HUES6 (cell line): ENCODE measurements around the gene TMEM200A.

Experiments
- H3K27ac ChIP-seq: 2 replicates; pipeline ENCODE4 v1.7.0; 2013; ENCODE audit warnings: low read depth, mild to moderate bottlenecking, low read length, inconsistent platforms
- H3K27me3 ChIP-seq: 2 replicates; pipeline ENCODE4 v1.6.1; 2013; ENCODE audit warnings: low read length; ENCODE audit not compliant: control insufficient read depth, insufficient read depth
- H3K36me3 ChIP-seq: 2 replicates; pipeline ENCODE4 v1.6.1; 2013; ENCODE audit warnings: low read length; ENCODE audit not compliant: control insufficient read depth, insufficient read depth
- H3K4me1 ChIP-seq: 2 replicates; pipeline ENCODE4 v1.6.1; 2013; ENCODE audit warnings: low read length; ENCODE audit not compliant: control insufficient read depth, insufficient read depth
- H3K4me3 ChIP-seq: 2 replicates; pipeline ENCODE4 v1.5.1; 2013; ENCODE audit warnings: low read depth, low read length
- H3K9ac ChIP-seq: one replicate; pipeline ENCODE4 v1.6.1; 2013; ENCODE audit warnings: mild to moderate bottlenecking, low read length
- H3K9me3 ChIP-seq: 2 replicates; pipeline ENCODE4 v1.6.1; 2013; ENCODE audit warnings: low read depth, low read length; ENCODE audit not compliant: control insufficient read depth, insufficient read depth

Gene TMEM200A

DNA sequence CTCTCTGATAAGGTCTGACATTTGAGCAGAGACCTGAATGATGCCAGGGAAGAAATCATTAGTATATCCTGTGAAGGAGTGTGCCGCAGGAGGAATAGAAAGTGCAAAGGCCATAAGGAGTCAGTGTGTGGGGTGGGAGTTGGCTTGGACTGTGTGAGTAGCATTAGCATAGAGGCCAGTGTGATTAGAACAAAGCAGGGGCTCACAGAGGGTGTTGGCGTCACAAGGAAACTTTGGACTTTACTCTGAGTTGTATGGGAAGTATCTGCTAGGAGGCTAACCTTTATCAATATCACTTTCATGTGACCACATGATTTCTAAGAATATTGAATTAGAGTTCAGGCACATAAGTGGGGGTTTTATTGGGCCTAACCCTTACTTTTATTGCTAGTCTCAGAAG is 12.1 kb downstream of the TMEM200A start:
- H3K27ac ChIP-seq, result no peak overlapping the region
- no peak overlapping the region for H3K9ac ChIP-seq
- no peak overlapping the region for H3K4me3 ChIP-seq
- H3K27me3 ChIP-seq, result no peaks in the 10 kb centered on the region
- H3K9me3 ChIP-seq, result no peaks in the 10 kb centered on the region
- peaks cover 29% of the 10 kb centered on the region for H3K4me1 ChIP-seq
- no peaks in the 10 kb centered on the region for H3K36me3 ChIP-seq

DNA sequence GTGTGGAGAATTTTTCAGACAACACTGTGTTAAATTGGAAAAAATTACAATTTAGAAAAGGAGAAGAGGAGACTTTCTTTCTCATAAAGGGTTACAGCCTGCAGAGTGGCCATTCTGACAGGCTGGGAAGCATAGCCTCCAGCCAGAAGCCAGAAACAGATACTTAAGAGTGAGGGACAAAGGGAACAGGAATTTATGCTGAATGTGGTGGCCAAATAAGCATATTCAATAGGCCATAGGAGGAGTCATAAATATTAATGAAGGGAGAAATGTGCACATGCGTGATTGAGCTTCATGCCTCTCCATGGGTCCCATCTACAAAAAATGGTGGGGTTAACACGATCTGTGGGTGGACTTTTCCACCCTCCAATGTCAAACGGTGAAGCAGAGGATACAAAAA is 13.4 kb downstream of the TMEM200A start:
- Histone ChIP-seq H3K27ac (no peak overlapping the region), H3K36me3 (no peaks in the 10 kb centered on the region), H3K9me3 (no peaks in the 10 kb centered on the region), H3K4me1 (peaks cover 20% of the 10 kb centered on the region), H3K27me3 (no peaks in the 10 kb centered on the region), H3K4me3 (no peak overlapping the region), H3K9ac (no peak overlapping the region)

DNA sequence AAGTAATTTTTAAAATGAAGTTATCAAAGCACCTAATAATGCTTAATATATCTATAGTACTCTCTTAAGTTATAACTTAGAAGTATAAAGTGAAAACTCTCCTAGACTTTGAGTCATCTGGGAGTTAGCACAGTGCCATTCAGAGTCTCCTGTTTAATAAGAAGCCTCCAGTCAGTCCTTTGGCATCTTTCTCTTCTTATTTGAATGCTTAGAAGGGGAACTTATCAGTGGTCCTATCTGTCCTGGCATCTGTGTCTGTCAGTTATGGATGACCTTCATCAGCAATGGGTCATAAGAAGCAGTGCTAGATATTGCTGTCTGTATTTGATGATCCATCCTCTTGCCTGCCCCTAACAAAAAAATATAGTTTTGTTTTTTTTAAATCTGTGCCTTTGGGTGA is 15.2 kb downstream of the TMEM200A start:
- Histone ChIP-seq H3K9ac (no peak overlapping the region), H3K9me3 (no peaks in the 10 kb centered on the region), H3K27me3 (no peaks in the 10 kb centered on the region), H3K4me1 (peaks cover 19% of the 10 kb centered on the region; the same call in 1 of the 2 replicates), H3K4me3 (no peak overlapping the region), H3K27ac (no peak overlapping the region), H3K36me3 (no peaks in the 10 kb centered on the region)

DNA sequence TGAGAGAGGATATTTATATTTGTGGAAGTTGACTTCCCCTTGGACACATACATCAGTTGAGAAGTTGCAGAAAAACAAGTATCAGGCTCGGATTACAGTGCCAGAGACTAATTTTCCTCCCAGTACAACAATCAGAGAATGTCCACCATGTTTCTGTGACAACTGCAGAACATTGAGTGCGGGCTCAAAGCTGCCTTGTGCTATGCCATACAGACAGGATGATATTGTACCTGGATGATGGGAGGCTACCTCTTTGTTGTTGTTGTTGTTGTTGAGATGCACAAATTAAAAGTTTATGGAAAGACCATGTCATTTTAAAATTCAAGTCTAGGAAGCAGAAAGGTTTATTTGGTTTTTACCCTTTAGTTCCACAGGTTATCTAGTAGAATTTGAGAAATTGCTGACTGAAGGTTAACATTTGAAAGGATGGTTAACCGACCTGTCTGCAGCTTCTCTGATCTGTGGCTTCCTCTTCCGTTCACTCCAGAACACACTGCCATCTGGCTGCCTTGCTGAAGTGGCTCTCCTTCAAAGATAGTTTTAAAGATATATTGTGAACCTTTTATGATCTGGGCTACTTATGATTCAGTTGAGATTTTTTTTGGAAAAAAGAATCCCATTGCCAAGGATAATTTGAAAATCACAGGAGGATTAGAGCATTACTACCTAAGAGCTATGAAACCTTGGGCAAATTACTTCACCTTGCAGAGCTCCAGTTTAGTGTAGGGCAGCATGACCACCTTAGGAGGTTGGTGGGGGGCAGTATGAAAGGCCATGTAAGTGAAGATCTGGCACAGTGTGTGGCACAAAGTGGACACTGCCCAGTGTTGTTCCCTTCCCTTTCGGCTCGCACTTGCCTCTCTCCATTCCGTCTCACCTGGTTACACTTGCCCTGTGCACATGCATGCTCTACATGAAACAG is 15.9 kb downstream of the TMEM200A start:
- H3K4me3 ChIP-seq, result no peak overlapping the region
- H3K27ac ChIP-seq, result no peak overlapping the region
- no peak overlapping the region for H3K9ac ChIP-seq
- no peaks in the 10 kb centered on the region for H3K36me3 ChIP-seq
- no peaks in the 10 kb centered on the region for H3K27me3 ChIP-seq
- no peaks in the 10 kb centered on the region for H3K9me3 ChIP-seq
- peaks cover 19% of the 10 kb centered on the region; the same call in 1 of the 2 replicates for H3K4me1 ChIP-seq

DNA sequence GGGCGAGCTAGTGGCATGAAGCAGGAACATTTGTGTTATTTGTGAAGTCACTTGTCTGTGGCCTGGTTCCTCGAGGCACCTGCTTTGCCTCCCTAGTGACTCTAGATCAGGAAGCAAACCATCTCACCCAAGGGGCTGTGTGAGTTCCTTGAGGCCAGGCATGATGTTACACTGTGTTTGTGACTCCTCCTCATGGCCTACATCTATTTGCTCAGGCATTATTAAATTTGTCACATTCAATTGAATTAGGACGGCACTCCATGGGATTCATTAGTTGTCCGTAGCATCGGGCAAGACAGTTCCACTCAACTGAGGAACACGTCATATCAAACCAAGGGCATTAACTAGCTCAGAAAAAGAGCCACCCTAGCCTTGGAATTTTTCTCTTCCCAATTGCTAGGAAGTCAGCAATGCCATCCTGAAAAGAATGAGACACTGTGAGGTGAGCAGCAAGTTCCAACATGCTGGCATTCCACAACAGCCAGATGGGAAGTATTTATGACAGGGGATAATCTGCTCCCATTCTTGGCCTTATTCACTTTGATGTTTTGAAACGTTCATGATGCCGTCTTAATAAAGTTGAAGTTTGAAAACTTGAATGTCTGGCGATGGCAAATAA is 17.2 kb downstream of the TMEM200A start:
- Histone ChIP-seq H3K9ac (no peak overlapping the region), H3K36me3 (no peaks in the 10 kb centered on the region), H3K4me3 (no peak overlapping the region), H3K27me3 (no peaks in the 10 kb centered on the region), H3K9me3 (no peaks in the 10 kb centered on the region), H3K27ac (no peak overlapping the region), H3K4me1 (peaks cover 10% of the 10 kb centered on the region; the same call in 1 of the 2 replicates)

DNA sequence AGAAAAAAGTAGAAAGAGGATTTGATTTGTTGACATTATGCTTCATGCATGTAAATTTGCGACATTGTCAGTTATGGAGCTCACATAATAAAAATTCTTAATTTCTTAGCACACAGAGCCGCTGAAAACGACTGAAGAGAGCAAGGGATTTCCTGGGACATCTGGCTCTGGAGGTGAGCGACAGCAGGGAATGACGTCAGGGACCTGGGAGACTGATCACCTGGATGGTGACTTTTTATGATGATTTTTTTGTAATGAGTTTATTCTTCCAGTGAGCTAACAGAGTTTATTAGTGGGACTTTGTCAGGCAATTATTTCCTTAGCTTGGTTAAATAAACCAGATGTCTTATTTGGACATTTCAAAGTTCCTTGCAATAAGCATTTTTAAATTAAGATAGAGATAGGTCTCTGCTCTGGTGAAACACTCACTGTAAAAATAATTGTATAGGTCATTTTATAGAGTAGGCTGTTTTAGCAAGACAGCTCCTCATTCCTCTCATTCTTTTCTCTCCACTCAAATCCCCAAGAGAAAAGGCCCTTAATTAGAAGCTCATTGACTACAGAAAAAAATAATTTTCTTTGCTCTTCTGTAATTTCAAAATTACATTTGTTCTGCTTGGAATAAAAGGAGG is 19.4 kb downstream of the TMEM200A start:
- no peak overlapping the region for H3K4me3 ChIP-seq
- no peaks in the 10 kb centered on the region for H3K36me3 ChIP-seq
- no peak overlapping the region for H3K27ac ChIP-seq

DNA sequence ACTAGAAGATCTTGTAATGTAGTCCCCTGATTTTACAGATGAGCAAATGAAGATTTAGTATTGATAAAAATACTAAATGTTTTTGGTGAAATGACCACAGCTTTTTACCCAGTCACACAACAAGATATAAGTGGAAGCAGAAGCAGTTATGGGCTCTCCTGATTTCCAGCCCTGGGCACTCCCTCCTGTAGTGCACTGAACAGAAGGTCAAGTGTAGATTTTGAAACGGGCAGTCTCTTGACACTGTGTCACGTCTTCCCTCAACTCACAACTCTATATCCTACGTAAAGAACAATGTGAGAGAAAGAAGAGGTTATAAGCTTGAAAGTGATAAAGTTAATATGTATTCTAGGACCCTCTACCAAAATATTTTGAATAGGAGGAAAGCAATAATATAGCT is 23.3 kb downstream of the TMEM200A start:
- no peak overlapping the region for H3K9ac ChIP-seq
- no peak overlapping the region for H3K4me3 ChIP-seq
- H3K36me3 ChIP-seq, result no peaks in the 10 kb centered on the region
- H3K27me3 ChIP-seq, result no peaks in the 10 kb centered on the region
- no peak overlapping the region for H3K27ac ChIP-seq
- peaks cover 5% of the 10 kb centered on the region for H3K4me1 ChIP-seq
- no peaks in the 10 kb centered on the region for H3K9me3 ChIP-seq

More for the DNA sequence above, 19.4 kb downstream of the TMEM200A start:
- H3K9ac ChIP-seq, result no peak overlapping the region
- no peaks in the 10 kb centered on the region for H3K27me3 ChIP-seq
- no peaks in the 10 kb centered on the region for H3K9me3 ChIP-seq
- peaks cover 5% of the 10 kb centered on the region; the same call in 1 of the 2 replicates for H3K4me1 ChIP-seq

DNA sequence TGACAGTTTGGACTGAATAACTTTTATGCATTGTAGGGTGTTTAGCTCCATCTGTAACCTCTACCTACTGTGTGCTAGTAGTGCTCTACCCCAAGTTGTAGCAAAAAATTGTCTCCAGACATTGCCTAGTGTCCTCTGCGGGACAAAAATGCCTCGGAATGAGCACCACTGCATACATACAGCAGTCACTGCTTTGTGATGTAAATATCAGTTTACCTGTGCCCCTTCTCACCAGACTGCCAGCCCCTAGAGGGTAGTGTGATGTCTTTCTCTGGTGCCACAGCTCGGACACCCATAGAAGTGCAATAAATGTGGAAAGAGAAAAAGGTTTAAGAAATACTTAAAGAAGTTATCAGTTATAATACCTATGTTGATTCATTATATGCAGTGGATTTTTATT is 25.1 kb downstream of the TMEM200A start:
- Histone ChIP-seq H3K27me3 (no peaks in the 10 kb centered on the region), H3K27ac (no peak overlapping the region), H3K9ac (no peak overlapping the region), H3K4me1 (peaks cover 5% of the 10 kb centered on the region), H3K4me3 (no peak overlapping the region), H3K36me3 (no peaks in the 10 kb centered on the region), H3K9me3 (no peaks in the 10 kb centered on the region)

DNA sequence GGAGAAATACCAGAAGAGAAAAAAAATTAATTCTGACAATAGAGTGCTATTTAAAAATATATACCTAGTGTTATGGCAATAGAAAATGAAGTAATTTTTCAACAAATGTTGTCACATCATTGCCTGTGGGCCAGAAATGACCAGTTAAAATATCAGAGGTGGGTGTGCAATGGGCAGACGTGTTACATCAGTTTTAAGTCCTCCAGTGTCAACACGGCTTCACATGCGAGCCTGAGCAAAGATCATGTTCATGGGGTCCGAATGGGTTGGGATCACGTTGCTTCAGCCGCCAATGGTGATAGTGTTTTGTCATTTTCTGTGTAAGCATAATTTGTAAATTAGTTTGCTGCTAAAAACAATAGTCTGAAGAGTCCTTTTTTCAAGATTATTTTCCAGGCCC is 27.5 kb downstream of the TMEM200A start:
- Histone ChIP-seq H3K27me3 (no peaks in the 10 kb centered on the region), H3K4me1 (peaks cover 5% of the 10 kb centered on the region), H3K27ac (no peak overlapping the region), H3K4me3 (no peak overlapping the region), H3K9ac (no peak overlapping the region), H3K9me3 (no peaks in the 10 kb centered on the region), H3K36me3 (no peaks in the 10 kb centered on the region)

DNA sequence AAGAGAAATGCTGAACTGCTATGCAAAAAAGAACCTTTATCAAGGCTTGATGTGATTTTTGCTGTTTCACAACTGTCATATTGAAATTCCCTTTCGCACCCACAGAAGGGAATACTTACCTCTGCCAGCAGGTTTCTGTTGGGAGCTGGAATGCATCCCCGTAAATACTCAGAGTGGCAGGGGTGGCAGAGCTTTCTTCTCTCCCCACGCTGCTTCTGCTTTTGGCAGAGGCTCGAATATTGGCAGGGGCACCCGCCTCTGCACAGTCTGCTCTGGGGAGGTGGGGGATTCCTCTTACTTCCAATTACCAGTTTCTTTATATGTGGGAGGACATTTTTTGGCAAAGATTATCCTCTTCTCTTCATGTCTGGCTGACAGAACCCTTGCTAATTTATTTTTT is 28.4 kb downstream of the TMEM200A start:
- H3K36me3 ChIP-seq, result no peaks in the 10 kb centered on the region
- no peak overlapping the region for H3K4me3 ChIP-seq
- no peak overlapping the region for H3K27ac ChIP-seq
- H3K9ac ChIP-seq, result no peak overlapping the region
- H3K27me3 ChIP-seq, result no peaks in the 10 kb centered on the region
- H3K9me3 ChIP-seq, result no peaks in the 10 kb centered on the region
- peaks cover 5% of the 10 kb centered on the region for H3K4me1 ChIP-seq

DNA sequence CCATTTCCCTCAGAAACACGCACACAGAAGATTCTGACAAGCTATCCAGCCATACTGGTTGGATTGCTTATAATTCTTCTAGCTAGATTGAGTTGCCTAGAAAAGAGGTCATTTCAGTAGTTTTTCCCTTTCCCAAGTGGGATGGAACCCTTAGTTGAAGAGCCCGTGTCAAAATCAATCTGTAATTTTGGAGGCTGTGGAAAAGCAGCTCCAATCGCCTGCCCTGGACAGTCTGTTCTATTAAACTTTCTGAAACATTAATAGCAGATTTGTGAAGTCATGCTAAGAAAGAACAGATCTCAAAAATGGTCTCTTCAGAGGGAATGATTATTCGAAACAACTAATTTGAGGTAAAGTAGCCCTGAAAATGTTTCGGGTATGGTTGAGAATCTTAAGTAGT is 29.3 kb downstream of the TMEM200A start:
- H3K9ac ChIP-seq, result no peak overlapping the region
- H3K27me3 ChIP-seq, result no peaks in the 10 kb centered on the region
- H3K4me1 ChIP-seq, result peaks cover 5% of the 10 kb centered on the region
- H3K4me3 ChIP-seq, result no peak overlapping the region
- no peaks in the 10 kb centered on the region for H3K36me3 ChIP-seq
- no peaks in the 10 kb centered on the region for H3K9me3 ChIP-seq
- H3K27ac ChIP-seq, result no peak overlapping the region
